ENCODE data around the gene EVA1A.

The EVA1A gene

DNA sequence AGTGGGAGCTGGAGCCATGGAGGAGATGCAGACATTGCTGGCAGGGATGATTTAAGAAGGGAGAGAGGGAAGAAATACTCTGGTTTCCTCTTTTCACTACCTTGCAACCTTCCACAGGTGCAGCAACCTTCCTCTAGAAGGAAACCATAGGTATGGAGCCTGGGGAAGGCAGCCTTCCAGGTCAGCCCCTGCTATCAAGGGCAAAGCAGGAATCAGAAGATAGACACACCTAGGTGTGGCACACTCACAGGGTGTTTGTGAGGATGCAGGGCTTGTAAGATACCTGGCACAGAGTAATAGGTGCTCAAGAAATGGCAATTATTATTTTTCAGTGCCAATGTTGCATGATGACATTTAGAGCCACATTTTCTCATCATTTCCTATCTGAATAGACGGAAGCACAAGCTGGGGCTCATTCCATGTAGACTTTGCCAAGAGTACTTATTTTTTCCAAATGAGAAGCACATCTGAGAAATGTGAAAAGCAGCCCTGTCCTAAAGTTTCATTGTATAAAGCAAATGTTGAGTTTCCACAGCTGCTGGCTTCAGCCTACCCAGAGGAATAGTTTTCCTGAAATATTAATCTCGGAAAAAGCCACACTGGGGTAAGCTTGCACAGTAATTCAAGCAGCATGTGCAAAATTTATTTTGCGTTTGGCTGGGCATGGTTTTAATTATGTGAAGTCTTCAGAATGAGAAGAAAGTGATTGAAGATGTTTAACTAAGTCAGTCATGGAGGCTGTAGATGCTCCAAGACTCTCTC, 20.6 kb downstream of the EVA1A start:
- no peak for FAIRE-seq

GRCh38 chr2:75538521-75539490, 21.9 kb downstream of the EVA1A start:
- FAIRE-seq = no peak

GRCh38 chr2:75537658-75538057, 23.1 kb downstream of the EVA1A start:
- no peak for FAIRE-seq

DNA sequence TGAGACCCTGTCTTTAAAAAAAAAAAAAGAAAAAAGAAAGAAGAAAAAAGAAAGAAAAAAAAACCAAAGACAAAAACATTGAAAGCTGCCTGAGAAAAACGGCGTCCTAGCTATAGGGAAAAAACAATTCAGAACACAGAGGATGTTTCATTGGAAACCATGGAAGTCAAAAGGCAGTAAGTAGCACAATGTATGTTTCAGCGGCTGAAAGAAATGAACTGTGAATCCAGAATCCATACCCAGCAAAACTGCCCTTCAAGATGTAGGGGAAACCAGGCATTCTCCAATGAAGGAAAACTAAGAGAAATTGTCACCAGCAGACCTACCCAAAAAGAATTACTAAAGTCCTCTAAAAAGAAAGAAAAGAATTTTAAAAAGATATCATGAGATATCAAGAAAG, 27.6 kb downstream of the EVA1A start:
- FAIRE-seq = no peak

- FAIRE-seq = no peak
Observed at GRCh38 chr2:75532488-75532887, 28.3 kb downstream of the EVA1A start.

- no peak for FAIRE-seq
Observed at GRCh38 chr2:75528221-75528977, 32.3 kb downstream of the EVA1A start.

DNA sequence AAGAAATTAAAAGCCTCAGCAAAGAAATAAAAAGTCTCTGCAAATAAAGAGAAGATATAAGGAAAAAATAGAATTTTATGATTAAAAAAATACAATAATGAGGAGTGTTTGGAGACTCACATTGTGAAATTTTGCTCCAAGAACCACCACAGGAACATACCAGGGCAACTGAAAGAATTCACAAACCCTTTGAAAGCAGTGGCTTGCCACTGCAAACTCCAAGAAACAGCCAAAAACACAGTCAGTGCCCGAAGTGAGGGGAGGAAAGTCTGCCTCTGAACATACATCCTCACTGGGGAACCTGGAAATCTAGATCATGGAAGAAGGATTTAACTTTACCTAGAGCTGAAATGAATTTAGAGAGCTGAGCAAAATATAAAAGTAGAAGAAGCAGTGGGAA, 33.1 kb downstream of the EVA1A start:
- FAIRE-seq = no peak

- FAIRE-seq = no peak
Observed at GRCh38 chr2:75526842-75527241, 33.9 kb downstream of the EVA1A start.

DNA sequence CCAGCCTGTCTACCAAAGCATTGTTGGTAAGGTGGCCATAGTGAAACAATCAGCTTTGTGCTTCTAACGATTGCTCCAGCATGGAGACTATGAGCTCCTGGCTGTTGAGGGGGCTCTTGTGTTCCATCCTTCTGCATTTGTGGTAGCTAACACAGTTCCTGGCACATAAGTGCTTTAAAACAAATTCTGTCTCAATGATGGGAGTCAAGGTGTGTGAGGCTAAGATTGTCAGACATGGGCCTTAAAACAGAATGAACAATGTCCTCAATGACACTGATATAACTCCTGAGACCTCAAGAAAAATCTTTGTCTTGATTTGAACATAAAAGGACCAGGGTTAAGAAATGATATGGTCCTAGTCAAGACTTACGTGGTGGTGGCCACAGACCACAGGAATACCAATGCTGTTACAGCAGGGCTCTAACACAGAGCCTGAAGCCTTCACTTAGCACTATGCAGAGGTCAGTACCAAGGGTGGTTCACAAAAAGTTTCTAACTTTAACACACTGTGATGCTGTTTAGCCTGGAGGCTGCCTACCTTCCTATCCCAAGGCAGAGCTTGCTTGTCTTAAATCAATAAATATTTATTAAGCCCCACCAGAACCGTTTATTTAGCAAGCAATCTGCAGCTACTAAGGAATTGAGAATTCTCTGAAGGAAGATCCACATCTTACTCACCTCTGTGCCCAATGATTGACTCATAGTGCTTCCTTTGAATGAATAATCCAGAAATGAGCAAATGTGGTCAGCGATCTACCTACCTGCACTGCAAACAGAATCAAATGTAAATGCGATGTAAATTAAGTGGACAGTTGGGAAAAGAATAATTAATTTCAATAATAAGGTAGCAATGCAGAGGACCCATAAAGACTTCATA, 35.1 kb downstream of the EVA1A start:
- FAIRE-seq = no peak

DNA sequence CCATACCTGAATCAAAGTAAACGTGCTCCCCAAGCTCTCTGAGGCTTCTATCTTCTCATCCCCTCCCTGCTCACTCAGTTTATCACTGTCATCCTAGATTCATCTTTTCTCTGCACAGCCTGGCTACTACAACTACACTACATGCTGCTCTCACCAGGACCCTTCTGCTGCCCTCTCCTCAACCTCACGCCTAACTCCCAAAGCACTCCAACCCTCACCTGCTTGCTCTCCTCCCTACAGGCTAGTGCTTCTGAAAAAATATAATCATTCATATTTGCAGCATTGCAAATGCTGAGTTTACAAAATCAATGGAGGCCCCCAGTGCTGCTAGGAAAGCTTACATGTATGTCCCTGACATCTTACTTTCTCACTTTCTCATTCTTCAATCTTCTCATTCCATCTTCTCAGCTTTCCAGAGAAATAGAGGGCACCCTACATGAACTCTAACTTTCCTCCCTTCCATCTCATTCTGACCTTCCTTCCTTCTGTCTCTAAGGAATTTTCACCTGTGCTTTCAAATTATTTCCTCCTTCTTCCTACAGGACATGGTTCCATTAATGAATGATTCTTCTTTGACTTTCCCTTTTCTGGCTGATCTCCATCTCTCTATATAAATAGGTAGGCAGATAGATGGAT, 36.3 kb downstream of the EVA1A start:
- FAIRE-seq = no peak

DNA sequence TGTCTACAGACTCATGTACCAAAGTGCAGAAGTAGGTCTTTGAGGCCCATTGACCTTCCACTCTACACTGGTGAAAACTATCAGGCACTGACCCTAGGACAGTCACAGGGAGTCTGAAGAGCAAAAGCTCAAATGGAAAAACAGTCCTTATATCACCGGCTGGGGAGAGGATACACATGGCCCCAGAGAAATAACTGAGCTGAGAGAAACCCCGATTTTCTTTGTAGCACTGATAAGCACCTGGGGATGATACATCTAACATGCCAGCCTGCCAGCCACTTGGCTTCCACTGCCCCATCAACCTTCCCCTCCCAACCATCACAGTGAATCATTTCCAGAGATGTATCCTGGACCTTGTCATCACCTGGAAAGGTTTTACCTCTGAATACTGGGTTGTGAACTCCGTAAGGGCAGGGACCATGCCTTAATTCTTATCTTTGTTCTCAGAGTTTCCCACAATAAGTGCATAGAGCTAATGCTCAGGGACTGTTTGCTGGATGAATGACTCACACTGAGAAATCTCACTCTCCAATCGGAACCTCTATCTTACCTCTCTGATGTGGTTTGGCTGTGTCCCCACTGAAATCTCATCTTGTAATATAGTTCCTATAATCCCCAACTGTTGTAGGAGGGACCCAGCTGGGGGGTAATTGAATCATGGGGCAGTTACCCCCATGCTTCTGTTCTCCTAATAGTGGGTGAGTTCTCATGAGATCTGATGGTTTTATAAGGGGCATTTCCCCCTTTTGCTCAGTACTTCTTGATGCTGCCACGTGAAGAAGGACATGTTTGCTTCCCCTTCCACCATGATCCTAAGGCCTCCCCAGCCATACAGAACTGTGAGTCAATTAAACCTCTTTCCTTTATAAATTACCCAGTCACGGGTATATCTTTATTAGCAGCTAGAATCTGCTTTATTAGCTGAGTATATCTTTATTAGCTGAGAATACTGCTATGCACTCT, 37.1 kb downstream of the EVA1A start:
- FAIRE-seq = no peak

DNA sequence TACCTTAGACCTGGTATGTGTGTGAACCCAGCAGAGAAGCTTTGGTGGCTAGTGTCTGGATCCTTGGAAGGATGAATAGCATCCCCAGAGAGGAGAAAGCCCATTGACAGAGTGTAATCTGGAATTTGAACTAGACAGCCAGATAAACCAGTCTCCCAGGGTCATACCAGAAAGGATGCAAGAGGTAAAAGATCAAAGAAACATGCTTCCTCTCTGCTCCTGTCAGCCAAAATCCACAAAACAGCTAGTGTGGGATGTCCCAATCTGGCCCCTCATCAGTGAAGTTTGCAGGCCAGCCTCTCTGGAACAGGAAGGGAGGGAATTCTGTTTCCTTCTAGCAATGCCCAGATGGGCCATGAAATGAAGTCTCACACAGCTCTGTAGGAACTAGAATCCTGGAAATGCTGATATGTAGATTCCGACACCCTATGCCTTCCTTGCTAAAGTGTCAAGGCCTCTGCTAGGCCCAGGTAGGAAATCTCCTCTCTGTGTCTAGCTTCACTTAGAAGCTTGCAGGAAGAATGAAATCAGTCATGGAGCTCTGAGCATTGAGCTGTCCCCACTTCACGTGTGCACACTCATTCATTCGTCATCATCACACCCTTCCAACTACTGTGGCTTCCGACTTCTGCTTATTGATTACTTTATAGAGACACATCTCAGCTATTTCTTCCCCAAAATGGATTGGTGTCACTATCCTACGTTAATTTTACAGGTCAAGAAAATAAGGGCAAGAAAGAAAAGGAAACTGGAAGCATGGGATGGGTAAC, 38.0 kb downstream of the EVA1A start:
- FAIRE-seq = no peak

- FAIRE-seq = no peak
Observed at GRCh38 chr2:75521225-75521872, 39.4 kb downstream of the EVA1A start.

DNA sequence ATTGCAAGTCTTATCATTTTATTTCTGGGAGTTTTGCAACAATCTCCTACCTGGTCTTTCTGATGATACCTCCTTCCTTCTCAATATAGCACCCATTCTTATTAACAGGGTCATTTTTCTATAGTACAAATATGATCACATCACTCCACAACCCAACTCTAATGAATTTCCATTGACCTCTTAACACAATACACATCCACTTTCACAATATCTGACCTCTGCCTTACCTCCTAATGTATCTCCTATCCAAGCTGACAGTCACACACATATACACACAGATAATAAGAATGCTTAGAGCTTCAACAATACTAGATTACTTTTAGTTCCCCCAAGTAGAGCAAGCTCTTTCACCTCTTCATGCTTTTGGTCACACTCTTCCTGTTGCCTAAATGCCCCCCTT, 40.9 kb downstream of the EVA1A start:
- no peak for FAIRE-seq

GRCh38 chr2:75518638-75519465, 41.9 kb downstream of the EVA1A start:
- FAIRE-seq = no peak

- FAIRE-seq = no peak
Observed at GRCh38 chr2:75517547-75518230, 43.0 kb downstream of the EVA1A start.

Measured in TTC549 (cell line).